AG04450 (cell line): ENCODE results near the gene LINGO4. TPM values are rescaled to one million over a fixed set of nuclear protein-coding genes. Genes with fewer than 3 reads are reported as not detected.

Source experiments
- CTCF ChIA-PET: fragments of 300-600, 350-600 bp; formaldehyde crosslinking; extraction: SDS; loops from one replicate; lab custom pipeline; 2022; ENCODE audit warnings: antibody characterized with exemption, inconsistent platforms; lab: Charles Lee
- POLR2A ChIA-PET: fragments of 350-600 bp; formaldehyde crosslinking; extraction: SDS; loops from one replicate; lab custom pipeline; 2021; ENCODE audit warnings: antibody characterized with exemption, inconsistent platforms; lab: Yijun Ruan, JAX
- DNase-seq: peaks from one replicate; pipeline ENCODE4 v3.0.0-alpha.2; 2011; ENCODE audit warnings: low read depth, low spot score
- H3K27ac ChIP-seq: one replicate; pipeline ENCODE4 v1.5.1; 2012; ENCODE audit warnings: low read depth, low read length, control low read depth
- H3K27me3 ChIP-seq: one replicate; pipeline ENCODE4 v1.6.0; 2012; ENCODE audit warnings: low read length; ENCODE audit not compliant: control insufficient read depth, insufficient read depth
- H3K4me3 ChIP-seq: 2 replicates; pipeline ENCODE4 v1.5.1; 2011; ENCODE audit warnings: mild to moderate bottlenecking, low read depth, low read length, control low read depth
- H3K9me3 ChIP-seq: 2 replicates; pipeline ENCODE4 v1.5.1; 2012; ENCODE audit warnings: low read length; ENCODE audit not compliant: control insufficient read depth, insufficient read depth
- polyA plus RNA-seq: library from polyadenylated mRNA; depleted of rRNA; stranded (reverse); fragments of >200 nt; gene quantifications from 2 replicates; pipeline ENCODE4 v1.2.3, GENCODE V29; 2011
- TF ChIP-seq, protein P1 (sequence below): IDR thresholded peaks from 2 replicates; pipeline ENCODE4 v1.5.1; 2011; ENCODE audit warnings: low read depth, low read length, control low read depth, inconsistent platforms

The LINGO4 gene
- polyA plus RNA-seq, 1 experiment = not detected

DNA sequence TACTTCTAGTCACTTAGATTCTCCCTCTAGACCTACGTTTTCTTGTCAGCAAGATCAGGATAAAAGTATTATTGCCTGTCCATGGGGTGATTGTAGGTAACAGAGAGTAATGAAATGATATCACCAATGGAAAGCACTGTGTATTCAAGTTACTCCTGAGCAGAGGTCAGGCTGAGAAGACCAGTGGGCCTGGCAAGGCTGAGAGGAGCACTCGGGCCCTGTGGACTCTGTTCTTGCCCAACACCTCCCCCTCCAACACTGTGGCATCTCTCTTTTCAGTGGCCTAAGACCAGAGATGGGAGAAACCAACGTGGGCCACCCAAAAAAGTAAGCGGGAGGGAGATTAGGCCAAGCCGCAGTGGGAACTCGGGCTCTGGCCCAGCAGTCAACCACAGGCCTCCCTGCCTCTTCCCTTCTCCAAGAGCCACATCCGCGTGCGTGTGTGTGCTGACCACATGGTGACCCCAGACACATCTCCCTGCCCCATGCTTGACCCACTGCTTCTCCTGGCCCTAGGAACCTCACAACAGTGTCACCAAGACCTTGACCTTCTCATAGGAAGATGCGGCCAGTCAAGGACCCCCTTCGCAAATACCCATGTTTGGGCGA lies 14.1 kb upstream of the LINGO4 start:
- DNase-seq = no peak
- ChIA-PET POLR2A (no interaction called here), CTCF (no interaction called here)
- no peak overlapping the region for H3K27ac ChIP-seq
- peaks cover 51% of the 10 kb centered on the region for H3K27me3 ChIP-seq
- TF ChIP-seq, protein P1, sequence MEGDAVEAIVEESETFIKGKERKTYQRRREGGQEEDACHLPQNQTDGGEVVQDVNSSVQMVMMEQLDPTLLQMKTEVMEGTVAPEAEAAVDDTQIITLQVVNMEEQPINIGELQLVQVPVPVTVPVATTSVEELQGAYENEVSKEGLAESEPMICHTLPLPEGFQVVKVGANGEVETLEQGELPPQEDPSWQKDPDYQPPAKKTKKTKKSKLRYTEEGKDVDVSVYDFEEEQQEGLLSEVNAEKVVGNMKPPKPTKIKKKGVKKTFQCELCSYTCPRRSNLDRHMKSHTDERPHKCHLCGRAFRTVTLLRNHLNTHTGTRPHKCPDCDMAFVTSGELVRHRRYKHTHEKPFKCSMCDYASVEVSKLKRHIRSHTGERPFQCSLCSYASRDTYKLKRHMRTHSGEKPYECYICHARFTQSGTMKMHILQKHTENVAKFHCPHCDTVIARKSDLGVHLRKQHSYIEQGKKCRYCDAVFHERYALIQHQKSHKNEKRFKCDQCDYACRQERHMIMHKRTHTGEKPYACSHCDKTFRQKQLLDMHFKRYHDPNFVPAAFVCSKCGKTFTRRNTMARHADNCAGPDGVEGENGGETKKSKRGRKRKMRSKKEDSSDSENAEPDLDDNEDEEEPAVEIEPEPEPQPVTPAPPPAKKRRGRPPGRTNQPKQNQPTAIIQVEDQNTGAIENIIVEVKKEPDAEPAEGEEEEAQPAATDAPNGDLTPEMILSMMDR = no peak
- no peaks in the 10 kb centered on the region for H3K9me3 ChIP-seq
- no peak overlapping the region for H3K4me3 ChIP-seq

DNA sequence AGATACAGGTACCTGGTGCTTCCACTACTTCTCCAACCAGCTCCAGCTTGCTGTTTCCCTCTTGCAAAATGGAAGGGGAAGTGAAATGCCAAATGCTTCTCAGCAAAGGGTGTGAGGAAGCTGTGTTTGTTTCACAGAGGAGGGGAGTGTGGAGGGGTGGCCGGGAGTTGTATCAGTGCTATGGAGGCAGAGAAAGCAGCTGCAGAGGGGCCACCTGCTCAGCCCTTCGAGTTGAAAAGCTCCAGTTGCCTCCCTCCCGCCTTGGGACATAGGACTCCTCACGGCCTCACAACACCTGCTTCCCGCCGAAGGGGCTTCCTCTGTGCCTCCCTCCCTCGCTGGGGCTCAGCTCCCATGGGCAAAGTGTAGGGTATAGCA lies 12.1 kb upstream of the LINGO4 start:
- no peaks in the 10 kb centered on the region for H3K9me3 ChIP-seq
- H3K27me3 ChIP-seq = peaks cover 44% of the 10 kb centered on the region
- TF ChIP-seq, protein P1 = no peak
- CTCF ChIA-PET = no interaction called here
- POLR2A ChIA-PET = no interaction called here
- H3K27ac ChIP-seq = no peak overlapping the region
- no peak for DNase-seq
- H3K4me3 ChIP-seq = no peak overlapping the region

DNA sequence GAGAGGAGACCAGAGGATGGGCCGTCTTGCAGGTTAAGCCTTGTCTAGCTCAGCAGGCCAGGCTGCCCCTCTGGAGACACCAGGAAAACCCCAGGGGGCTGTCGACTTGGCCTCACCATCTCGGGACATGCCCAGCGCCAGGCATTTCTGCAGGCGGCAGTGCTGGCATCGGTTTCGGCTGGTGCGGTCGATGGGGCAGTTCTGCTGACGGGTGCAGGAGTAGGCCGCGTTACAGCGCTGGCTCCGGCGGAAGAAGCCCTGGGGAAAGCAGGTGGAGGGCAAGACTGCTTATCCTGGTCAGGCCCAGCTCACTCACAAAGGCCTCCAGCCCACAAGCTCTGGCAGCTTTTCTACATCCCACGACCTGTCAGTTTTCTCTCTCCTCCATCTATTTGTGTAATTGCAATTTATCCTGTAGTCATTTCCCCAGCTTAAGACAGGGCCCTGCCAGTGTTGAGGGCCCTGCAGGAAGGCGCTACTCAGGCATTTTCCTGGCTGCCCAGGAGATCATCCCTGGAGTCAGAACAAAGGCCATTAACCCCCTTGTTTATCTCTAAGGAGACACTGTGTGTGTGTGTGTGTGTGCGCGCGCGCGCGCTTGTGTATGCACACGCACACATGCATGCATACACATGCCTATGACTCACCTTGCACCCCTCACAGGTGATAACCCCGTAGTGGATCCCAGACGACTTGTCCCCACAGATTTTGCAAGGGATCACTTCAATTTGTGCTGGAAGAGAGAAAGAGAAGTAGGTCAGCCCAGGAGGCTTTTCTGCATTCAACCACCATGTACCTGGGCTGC lies 11.5 kb upstream of the LINGO4 start:
- H3K27me3 ChIP-seq = peaks cover 45% of the 10 kb centered on the region
- H3K27ac ChIP-seq = no peak overlapping the region
- TF ChIP-seq, protein P1 = no peak
- no peaks in the 10 kb centered on the region for H3K9me3 ChIP-seq
- ChIA-PET POLR2A (no interaction called here), CTCF (no interaction called here)
- H3K4me3 ChIP-seq = no peak overlapping the region
- no peak for DNase-seq

DNA sequence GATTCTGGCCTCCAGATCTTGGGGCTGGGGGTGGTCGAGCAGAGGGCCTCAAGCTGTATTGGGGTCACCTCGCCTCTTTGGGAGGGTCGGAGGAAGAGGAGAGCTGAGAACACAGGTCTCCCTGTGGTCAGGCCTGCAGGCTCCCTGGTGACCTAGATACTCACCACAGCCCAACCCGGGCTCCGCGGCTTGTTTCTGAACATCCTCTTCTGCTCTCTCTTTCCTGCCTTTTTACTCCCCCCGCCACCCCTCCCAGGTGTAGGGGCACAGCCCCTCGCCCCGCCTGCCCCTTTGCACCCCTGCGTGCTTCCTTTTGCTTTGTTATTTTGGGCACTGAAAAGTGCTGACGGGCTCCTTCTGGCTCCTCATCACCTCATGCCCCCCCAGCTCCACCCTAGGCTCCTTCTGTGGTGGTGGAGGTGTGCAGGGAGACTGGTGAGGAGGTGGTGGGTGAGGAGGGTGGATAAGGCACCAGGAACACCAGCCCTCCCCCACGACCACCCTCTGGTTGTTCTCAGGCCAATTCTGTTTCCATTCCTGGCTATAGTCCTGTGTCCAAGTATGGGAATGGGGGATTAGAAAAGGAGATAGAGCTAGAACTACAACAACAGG lies 10.6 kb upstream of the LINGO4 start:
- Histone ChIP-seq H3K27me3 (peaks cover 47% of the 10 kb centered on the region), H3K9me3 (no peaks in the 10 kb centered on the region), H3K4me3 (no peak overlapping the region), H3K27ac (no peak overlapping the region)
- TF ChIP-seq, protein P1 = no peak
- no peak for DNase-seq
- CTCF ChIA-PET = no interaction called here
- POLR2A ChIA-PET = no interaction called here

DNA sequence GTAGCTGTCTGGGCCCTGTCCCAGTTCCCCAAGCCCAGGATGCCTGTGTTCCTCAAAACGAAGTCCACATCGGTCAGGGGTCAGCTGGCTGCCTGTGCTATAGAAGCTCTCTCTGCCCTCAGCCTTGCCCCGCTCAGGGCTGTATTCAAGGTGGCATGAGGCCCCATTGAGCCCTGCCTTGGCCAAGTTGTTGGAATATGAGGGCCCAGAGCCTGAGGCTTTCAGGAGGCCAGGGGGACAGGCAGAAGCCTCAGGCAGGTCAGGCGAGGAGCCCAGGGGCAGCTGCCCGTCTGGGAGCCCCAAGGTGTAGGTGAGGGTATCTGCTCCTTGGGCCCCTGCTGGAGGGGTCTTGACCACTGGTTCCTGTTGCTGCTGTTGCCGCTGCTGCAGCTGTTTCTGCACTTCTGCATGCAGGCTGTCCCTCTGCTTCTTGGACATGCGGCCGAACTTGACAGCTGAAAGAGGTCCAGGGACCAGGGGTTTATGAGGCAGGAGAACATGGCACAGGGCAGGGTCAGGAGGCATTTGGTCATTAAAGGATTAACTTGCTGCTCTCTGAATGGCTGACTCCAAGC lies 9.8 kb upstream of the LINGO4 start:
- CTCF ChIA-PET = no interaction called here
- Histone ChIP-seq H3K27ac (no peak overlapping the region), H3K9me3 (no peaks in the 10 kb centered on the region), H3K4me3 (no peak overlapping the region), H3K27me3 (peaks cover 47% of the 10 kb centered on the region)
- POLR2A ChIA-PET = no interaction called here
- no peak for DNase-seq
- TF ChIP-seq, protein P1 = no peak
